ENCODE data around the gene EHBP1L1. TPM values are rescaled to one million over a fixed set of nuclear protein-coding genes. Genes with fewer than 3 reads are reported as not detected.

The EHBP1L1 gene
- total and polyA plus RNA-seq, 4 donors = 1.1 to 120 (median 10.0) TPM

DNA sequence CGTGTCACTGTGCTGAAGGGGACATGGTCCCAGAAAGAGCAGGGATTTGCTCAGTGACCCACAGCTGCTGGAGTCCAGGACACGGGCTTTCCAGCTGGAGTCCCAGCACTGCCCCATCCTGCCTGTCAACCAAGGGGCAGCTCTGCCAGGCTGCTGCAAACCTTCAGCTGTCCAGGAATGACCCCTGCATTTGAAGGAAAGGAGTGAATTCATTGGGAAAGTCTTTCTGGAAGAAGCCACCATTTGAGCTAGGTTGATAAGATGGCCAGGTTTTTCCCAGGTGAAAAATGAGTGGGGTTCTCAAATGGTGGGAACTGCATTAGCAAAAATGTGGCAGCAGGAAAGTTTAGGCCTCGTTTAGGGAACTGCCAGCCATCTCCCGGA is 10.4 kb downstream of the EHBP1L1 start:
- Histone ChIP-seq H3K36me3 (ENCODE audit: control insufficient read depth in 4 of 4, insufficient read depth in 3 of 4, low read depth in 1 of 4, low read length in 3 of 4) (peaks cover 0 to 2% (median 0%) of the 10 kb centered on the region in 4 donors), H3K4me1 (ENCODE audit: control insufficient read depth in 4 of 4, insufficient read depth in 4 of 4, low read length in 3 of 4) (peaks cover 0 to 4% (median 0%) of the 10 kb centered on the region in 4 donors), H3K9ac (ENCODE audit: low read depth in 1 of 2, low read length in 2 of 2) (no peak overlapping the region), H3K27ac (ENCODE audit: low read depth in 1 of 2, low read length in 2 of 2) (no peak overlapping the region), H3K9me3 (ENCODE audit: control insufficient read depth in 4 of 4, low read length in 3 of 4) (no peaks in the 10 kb centered on the region), H3K4me3 (ENCODE audit: low read depth in 1 of 3, low read length in 3 of 3) (no peak overlapping the region), H3K27me3 (ENCODE audit: control insufficient read depth in 4 of 4, insufficient read depth in 4 of 4, low read length in 3 of 4) (no peaks in the 10 kb centered on the region)
- WGBS = 91% methylated on average over 4 of the region's 4 CpGs
- TF ChIP-seq, protein P1, sequence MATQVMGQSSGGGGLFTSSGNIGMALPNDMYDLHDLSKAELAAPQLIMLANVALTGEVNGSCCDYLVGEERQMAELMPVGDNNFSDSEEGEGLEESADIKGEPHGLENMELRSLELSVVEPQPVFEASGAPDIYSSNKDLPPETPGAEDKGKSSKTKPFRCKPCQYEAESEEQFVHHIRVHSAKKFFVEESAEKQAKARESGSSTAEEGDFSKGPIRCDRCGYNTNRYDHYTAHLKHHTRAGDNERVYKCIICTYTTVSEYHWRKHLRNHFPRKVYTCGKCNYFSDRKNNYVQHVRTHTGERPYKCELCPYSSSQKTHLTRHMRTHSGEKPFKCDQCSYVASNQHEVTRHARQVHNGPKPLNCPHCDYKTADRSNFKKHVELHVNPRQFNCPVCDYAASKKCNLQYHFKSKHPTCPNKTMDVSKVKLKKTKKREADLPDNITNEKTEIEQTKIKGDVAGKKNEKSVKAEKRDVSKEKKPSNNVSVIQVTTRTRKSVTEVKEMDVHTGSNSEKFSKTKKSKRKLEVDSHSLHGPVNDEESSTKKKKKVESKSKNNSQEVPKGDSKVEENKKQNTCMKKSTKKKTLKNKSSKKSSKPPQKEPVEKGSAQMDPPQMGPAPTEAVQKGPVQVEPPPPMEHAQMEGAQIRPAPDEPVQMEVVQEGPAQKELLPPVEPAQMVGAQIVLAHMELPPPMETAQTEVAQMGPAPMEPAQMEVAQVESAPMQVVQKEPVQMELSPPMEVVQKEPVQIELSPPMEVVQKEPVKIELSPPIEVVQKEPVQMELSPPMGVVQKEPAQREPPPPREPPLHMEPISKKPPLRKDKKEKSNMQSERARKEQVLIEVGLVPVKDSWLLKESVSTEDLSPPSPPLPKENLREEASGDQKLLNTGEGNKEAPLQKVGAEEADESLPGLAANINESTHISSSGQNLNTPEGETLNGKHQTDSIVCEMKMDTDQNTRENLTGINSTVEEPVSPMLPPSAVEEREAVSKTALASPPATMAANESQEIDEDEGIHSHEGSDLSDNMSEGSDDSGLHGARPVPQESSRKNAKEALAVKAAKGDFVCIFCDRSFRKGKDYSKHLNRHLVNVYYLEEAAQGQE (IDR thresholded peaks at IDR 0.05) = no peak
- TF ChIP-seq, protein P2, sequence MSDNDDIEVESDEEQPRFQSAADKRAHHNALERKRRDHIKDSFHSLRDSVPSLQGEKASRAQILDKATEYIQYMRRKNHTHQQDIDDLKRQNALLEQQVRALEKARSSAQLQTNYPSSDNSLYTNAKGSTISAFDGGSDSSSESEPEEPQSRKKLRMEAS (IDR thresholded peaks at IDR 0.05) = no peak
- TF ChIP-seq, protein P3, sequence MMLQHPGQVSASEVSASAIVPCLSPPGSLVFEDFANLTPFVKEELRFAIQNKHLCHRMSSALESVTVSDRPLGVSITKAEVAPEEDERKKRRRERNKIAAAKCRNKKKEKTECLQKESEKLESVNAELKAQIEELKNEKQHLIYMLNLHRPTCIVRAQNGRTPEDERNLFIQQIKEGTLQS (IDR thresholded peaks at IDR 0.05) = no peak
- TF ChIP-seq EGR1 (IDR thresholded peaks at IDR 0.05; ENCODE audit: low read depth in 2 of 2) (no peak), GABPA (IDR thresholded peaks at IDR 0.05 in 1 of 2, conservative IDR thresholded peaks at IDR 0.05 in 1 of 2) (no peak), FOXA2 (IDR thresholded peaks at IDR 0.05) (no peak), RAD21 (IDR thresholded peaks at IDR 0.05) (no peak), HNF4G (IDR thresholded peaks at IDR 0.05) (no peak), FOXA1 (IDR thresholded peaks at IDR 0.05) (no peak), SP1 (IDR thresholded peaks at IDR 0.05) (no peak), JUND (IDR thresholded peaks at IDR 0.05) (no peak), YY1 (IDR thresholded peaks at IDR 0.05) (no peak), TAF1 (conservative IDR thresholded peaks at IDR 0.05) (no peak), NR2F2 (IDR thresholded peaks at IDR 0.05) (no peak), RXRA (IDR thresholded peaks at IDR 0.05) (no peak), HNF4A (conservative IDR thresholded peaks at IDR 0.05) (no peak)
- TF ChIP-seq, protein P4, sequence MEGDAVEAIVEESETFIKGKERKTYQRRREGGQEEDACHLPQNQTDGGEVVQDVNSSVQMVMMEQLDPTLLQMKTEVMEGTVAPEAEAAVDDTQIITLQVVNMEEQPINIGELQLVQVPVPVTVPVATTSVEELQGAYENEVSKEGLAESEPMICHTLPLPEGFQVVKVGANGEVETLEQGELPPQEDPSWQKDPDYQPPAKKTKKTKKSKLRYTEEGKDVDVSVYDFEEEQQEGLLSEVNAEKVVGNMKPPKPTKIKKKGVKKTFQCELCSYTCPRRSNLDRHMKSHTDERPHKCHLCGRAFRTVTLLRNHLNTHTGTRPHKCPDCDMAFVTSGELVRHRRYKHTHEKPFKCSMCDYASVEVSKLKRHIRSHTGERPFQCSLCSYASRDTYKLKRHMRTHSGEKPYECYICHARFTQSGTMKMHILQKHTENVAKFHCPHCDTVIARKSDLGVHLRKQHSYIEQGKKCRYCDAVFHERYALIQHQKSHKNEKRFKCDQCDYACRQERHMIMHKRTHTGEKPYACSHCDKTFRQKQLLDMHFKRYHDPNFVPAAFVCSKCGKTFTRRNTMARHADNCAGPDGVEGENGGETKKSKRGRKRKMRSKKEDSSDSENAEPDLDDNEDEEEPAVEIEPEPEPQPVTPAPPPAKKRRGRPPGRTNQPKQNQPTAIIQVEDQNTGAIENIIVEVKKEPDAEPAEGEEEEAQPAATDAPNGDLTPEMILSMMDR (IDR thresholded peaks at IDR 0.05; ENCODE audit: low read depth, low read length, missing input control) = no peak
- TF ChIP-seq, protein P5, sequence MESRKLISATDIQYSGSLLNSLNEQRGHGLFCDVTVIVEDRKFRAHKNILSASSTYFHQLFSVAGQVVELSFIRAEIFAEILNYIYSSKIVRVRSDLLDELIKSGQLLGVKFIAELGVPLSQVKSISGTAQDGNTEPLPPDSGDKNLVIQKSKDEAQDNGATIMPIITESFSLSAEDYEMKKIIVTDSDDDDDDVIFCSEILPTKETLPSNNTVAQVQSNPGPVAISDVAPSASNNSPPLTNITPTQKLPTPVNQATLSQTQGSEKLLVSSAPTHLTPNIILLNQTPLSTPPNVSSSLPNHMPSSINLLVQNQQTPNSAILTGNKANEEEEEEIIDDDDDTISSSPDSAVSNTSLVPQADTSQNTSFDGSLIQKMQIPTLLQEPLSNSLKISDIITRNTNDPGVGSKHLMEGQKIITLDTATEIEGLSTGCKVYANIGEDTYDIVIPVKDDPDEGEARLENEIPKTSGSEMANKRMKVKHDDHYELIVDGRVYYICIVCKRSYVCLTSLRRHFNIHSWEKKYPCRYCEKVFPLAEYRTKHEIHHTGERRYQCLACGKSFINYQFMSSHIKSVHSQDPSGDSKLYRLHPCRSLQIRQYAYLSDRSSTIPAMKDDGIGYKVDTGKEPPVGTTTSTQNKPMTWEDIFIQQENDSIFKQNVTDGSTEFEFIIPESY (IDR thresholded peaks at IDR 0.05) = no peak
- DNase-seq (ENCODE audit: low spot score) = no peak

All from liver (tissue), 9 donors.